HG03575 (cell line): ENCODE measurements around the gene CFAP58.
A peak's percentile ranks its signal among the peaks of the same experiment; 100 is the strongest.

ENCODE experiments used
- ATAC-seq: cut with Tn5 transposase; IDR thresholded peaks from one replicate; pipeline ENCODE4 v1.9.1; 2021; ENCODE audit not compliant: unreplicated experiment, insufficient number of reproducible peaks, low FRiP score; ENCODE audit errors: extremely low read depth

Gene CFAP58

DNA sequence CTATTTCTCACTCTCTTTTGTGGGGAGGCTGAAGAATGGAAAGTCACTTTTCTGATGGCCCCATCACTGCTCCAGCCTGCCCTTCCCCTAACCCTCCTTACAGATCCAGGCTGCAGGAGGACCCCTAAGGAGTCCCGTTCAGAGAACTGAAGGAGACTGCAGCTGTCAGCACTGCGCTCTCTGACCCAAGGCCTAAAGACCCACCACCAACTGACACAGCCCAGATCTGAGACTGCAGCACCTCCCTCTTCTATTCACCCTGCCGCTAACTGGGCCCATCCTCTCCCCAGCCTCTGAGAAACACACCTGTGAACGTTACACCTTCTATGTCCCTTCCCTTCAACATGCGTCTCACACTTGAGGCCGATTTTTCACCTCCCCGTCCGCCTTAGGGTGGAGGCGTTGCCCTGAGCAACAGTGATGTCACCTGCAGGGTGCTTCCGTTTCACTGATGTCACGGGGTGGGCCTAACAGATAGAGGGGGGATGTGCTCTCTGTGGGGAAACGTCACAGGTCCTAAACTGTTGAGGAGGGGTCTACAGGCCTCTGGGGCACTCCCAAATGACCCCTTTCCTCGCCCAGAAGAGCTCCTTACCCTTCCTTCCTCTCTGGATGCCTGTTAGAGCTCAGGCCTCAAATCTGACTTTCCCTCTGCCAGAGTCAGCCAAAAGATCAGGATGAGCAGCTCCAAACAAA is 20.5 kb upstream of the CFAP58 start:
- no peak for ATAC-seq

DNA sequence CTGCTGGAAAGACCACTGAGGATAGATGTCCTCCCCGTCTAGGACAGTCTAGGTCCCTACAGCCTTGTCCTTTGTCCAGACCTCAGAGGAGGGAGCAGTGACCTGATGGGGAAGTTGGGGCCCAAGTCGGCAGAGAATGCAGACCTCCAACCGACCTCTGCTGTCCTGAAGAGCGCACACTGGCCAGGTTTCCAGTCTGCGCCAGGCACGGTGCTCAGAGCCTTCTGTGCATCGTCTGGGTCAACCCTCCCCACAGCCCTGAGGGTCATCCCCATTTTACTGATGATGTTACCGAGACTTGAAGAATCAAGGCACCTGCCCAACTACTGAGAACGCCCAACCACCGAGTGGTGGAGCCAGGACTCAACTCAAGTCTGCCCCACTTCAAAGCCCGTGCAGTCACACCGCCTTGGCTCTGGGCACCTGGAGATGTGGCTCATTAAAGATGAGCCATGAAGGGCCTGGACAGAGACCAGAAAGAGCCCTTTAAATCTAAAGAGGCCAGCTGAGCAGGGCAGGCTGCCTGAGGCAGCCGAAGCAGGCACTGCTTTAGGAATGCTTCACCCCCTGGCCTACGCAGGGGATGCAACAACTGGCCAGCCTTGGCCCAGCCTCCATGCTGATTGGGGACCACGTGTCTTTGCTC is 19.8 kb upstream of the CFAP58 start:
- ATAC-seq: no peak

DNA sequence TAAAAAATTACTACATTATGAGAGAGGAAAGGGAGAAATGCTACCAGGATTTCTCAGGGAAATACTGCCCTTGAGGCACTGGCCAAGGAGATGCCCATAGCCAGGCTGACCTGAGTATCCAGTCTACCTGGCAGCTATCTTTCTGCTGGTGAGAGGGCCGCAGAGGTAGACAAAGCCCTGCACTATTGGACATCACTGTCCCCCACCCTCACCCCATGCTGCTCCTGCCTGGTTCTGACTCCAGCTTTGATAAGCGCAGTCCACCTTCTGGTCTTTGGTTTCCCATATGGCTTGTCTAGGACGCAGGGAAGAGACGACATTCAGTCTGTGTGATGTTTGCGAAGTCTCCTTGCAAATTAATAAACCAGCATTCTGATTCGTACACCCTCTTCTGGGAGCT is 19.1 kb upstream of the CFAP58 start:
- no peak for ATAC-seq

DNA sequence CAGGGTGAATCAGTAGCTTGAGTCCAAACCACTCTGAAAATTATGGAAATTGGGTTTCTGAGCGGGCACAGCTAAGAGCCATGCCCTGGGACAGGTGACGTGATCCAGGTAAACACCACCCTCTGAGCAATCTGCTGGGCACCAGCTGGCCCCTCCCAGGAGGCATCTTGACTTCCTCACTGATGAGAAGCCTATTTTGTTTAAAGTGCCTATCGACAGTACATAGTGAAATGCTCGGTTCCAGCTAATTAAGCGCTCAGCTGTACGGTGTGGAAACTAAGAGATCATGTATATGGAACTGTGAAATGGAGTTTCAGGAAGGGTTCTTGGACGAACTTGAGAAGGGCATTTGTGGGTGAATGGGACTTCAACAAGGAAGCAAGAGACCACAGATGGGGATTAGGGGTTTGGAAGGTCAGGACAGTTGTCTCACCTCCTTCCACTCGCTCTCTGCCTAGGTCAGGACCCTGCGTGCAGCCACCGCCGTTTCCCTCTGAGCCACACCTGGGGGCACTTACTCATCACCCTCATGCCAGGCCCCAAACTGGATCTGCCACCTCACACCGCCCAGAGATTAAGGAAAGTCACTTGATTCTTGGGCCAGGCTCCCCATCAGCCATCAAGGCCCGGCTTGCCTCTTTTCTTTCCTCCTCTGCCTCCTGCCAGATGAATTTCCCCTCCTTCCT is 18.5 kb upstream of the CFAP58 start:
- no peak for ATAC-seq

DNA sequence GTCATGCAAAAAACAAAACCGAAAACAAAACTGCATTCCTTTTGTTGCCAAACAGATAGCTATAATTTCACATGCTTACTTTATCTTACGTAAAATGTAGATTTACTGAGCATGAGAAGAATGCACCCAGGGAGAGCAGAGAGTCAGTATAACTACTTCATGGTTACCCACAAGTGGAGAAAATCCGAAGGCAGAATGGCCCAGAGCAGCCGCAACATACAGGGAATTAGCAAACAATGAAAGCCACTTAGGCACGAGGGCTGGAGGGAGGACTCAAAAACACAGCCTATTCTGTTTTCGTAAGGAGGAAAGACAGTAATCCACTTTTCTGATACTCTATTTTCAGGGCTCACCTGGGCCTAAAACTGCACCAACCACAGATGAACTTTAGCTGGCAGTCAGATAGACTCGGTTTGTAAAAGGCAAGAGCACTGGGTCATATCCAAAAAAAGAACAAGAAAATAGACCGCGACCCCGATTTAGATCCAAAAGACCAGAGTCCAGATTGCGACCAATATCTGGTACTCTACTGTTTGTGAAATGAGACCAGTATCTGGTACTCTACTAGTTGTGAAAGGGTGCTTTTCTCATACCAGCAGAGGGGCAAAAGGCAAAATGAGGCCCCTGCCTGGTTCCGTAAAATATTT is 16.7 kb upstream of the CFAP58 start:
- no peak for ATAC-seq

DNA sequence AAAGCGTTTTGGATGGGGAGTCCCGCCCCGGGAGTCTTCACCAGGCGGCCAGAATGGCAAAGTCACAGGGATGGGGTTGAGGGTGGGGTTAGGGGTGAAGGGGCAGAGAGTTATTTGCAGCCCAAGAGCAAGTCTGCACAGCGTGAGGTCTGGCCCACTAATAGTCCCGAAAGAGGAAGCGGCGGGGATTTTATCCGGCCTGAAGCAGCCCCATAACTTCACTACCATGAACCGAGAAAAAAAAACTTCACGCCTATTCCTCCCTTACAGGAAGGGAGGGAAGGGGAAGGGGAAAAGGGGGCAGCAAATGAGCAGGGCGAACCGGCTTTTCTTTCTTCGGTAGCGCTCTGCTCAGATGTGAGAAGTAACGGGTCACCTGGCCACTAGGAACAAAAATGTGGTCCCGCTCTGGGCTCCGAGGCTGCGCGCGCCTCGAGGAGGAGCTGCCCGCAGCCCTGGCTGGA is 16.1 kb upstream of the CFAP58 start:
- no peak for ATAC-seq

DNA sequence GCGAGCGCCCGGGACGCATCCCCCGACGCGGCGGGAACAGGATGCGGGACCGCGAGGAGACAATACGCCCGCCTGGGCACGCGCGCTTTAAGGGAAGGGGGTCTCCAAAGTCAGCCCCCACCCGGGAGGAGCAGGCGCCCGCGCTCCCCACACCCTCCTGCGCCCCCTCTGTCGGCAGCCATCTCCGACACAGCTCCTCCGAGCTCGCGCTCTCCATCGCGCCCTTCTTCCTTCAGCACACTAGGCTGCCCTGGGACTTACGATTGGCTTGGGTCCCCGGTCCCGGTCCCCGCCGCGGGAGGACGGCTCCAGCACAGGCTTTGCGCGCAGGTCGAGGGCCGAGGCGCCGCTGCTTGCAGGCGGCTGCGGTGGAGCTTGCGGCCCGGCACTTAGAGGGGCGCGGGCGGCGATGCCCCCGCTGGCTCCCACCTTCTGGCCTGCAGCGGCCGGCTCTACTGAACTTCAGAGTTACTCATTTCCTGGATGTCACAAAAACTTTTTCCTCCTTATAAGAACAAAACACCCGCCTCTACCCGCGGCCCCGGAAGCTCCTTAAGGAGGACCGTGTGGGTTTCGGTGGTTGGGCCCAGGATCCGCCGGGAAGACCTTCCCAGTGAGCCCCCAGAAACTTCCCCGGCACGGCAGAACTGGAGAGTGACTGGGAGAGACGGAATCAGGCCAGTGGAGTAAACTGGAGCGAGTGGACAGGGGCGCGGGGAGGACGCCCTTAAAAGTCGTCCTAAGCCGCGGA is 15.5 kb upstream of the CFAP58 start, which contains the start of gene ITPRIP:
TSS of gene ITPRIP (minus strand) at position 481 of the 751 bp plus-strand sequence. CDS start 22,414 bp downstream, outside the sequence.
- peak; percentile 52 for ATAC-seq

DNA sequence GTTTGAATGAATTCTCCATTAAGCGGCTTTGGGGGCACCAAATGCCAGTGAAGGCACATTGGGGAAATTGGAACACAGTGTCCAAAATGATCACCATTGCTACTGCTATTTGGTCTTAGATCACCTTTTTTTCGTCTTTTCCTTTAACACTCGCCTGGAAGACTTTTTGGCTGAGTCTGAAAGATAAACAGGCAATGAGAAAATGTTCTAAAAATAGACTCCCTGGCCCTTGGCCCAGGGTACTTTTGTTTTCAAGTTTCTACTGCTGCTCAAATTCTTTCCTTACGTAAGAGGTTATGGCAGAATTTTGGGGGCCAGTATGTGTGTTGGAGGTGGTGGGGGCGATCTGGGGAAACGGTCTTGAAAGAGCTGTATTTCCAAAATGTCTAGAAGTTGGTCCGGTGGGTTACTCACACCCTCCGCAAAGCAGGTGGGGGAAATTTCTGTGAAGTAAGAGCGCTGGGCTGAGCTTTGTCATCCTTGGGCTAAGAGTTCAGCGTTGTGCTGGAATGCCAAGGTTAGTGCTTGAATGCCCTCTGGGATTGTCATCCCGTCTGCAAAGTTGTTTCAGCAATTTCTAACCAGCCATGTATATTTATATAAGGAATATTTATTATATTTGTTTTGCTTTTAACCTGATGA is 14.0 kb upstream of the CFAP58 start:
- ATAC-seq: no peak

DNA sequence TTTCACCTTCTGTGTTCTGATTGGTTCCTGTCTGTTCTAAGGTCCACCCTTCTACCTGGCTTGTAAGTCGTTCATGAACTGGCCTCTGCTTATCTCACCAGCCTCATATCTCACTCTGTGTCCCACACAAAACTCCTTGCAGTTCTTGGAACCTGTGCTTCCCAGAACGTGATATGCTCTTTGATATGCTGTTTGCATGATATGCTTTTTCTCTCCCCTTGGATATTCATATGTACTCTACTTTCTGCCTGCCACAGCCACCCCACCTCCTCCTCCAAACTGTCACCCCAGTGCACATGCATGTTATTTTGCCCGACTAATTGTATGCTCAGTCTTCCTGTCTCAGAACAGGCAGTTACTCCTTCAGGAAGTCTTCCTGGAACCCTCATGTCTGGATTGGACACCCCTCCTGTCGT is 13.5 kb upstream of the CFAP58 start:
- no peak for ATAC-seq

DNA sequence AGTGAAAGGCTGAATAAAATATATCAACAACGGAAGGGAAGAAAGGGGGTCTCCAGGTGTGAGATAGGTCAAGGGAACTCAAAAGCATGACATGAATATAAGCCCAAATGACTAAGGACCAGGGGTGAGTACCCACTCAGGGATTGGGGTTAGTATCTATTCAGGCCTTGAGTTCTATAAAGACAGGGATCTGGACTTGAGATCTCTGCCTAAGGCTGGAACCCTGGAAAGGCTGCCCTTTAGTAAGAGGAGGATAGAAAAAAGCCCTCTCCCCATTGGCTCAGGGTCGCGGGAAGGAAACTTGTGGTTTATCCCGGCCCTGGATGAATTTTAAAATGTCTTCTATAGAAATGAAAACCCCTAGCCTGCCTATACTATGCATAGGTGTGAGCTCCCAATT is 13.0 kb upstream of the CFAP58 start:
- ATAC-seq: no peak

DNA sequence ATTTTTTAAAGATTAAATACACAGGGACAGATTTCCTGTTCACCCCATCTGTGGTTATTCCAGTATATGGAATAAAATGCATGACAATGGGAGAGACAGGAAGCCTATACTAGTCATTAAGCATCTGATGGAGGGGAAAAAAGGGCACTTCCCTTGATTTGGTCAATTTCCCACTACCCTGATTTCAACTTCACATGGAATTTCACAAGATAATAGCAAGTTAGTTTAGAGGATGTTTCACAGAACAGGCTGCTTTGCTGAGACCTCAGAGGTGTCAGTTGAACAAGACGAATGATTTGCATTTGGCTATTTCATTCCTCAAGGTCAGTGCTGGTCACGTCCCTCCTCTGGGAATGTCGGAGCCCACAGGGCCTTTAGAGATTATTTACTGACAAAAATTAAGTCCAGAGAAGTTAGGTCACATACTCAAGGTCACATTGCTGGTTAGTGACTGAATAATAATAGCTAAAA is 10.7 kb upstream of the CFAP58 start:
- ATAC-seq: no peak

DNA sequence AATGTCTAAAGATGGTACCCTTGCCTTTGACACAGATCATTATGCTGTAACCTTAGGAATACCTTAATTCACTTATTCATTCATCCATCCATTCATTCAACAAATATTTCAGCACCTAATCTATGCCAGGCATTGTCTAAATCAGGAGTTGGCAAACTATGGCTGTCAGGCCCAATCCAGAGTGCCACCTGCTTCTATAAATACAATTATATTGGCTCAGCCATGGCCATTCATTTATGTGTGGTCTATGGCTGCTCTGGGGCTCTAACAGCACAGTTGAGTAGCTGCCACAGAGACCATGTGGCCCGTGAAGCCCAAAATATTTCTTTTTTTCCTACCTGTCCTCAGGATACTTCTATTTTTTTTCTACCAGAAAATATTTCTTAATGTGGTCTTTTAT is 9.4 kb upstream of the CFAP58 start:
- no peak for ATAC-seq

DNA sequence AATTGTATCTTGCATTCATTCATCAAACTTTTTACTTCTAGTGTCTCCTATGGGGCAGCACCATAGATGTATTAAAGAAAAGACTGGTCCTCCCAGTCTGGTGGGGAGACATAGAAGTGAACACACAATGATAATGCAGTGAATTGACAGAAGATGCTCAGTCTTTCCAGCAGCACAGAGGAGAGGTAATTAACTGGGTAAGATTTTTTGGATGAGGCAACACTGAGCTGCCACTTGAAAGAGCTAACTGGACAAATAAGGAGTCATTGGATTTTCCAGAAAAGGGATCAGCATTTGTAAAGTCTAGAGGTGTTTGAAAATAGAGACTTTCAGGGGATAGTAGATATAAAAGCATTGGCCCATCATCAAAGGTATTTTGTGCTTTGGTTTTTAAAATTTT is 8.1 kb upstream of the CFAP58 start:
- ATAC-seq: no peak

DNA sequence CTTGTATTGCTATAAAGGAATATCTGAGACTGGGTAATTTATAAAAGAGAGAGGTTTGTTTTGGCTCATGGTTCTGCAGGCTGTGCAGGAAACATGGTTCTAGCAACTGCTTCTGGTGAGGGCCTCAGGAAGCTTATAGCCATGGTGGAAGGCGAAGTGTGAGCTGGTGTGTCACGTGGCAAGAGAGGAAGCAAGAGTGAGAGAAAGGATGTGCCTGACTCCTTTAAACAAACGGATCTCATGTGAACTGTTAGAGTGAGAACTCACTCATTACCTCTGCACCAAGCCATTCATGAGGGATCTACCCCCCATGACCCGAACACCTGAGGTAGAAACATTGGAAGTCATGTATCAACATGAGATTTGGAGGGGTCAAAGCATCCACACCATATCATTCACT is 7.7 kb upstream of the CFAP58 start:
- no peak for ATAC-seq

DNA sequence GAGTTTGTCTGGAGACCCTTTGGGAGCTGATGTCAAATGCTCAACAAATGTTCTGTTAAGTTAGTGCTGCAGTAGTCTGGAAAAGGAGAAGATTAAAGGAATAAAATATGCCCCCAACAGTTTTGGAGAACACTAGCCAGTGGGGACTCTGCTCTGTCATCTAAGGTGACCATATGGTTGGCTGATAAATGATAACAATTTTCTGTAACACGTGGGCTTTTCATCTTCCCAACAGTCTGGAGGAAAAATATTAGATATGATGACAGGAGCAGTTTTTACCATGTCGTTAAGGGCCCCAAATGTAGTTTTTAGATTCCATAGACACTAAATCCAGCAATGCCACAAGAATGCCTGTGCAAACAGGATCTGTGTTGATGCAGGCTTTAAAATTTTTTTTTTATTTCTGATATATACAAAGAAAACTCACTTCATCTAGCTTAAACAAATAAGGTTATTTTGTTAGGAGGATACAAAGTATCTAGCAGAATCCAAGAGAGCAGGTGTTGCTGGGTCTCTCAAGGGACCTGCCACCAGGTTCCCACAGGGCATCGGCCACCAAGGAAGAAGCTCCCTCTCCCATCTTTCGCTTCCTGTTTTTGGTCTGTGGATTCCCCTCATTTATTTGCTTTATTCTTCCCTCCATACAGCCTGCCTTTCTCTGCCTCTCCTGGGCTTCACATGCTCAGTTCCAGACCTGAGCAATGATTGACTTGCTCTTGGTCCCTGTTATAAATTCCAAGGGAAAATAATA is 6.2 kb upstream of the CFAP58 start:
- ATAC-seq: no peak

DNA sequence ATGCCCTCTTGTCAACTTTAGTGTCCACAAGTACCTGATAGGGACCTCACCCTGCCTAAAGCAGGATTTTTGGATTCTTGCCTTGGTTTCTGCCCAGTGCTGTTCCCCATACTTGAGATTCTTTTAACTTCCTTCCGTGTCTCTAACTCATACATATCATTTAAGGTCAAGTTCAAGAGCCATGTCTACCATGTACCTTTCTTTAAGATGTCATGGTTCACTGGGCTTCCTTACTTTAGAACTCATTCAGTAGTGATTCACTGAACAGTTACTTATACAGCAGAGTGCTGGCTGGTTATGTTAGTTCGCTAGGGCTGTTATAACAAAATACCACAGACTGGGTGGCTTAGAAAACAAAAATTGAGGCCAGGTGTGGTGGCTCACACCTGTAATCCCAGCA is 5.0 kb upstream of the CFAP58 start:
- no peak for ATAC-seq

DNA sequence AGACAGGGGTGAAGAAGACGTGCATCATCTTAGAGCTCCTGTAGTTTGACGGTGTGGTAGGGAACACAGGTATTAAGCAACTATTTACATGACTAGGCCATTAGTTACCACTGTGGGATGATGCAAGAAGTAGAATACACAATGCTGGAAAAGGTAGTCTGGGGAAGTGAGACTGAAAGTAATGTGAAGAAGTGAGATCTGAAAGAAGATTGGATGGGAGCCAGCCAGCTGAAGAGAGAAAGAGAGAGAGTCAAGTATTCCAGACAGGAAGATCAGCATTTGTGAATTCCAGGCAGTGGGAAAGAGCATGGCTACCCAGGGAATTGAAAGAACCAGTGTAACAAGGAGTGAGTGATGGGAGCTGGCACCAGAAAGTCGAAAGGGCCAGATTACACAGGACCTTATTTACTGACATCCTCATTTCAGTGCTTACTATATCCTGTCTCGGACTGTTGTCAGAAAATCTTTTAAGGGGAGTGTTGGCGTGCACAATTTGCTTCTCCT is 4.0 kb upstream of the CFAP58 start:
- peak; percentile 35 for ATAC-seq
